GM12873 (cell line): ENCODE results near the gene LINGO4.

Source experiments
- TF ChIP-seq, protein P1 (sequence below): IDR thresholded peaks from 2 replicates; pipeline ENCODE4 v1.5.1; 2012; ENCODE audit warnings: low read depth, mild to moderate bottlenecking, moderate library complexity, low read length, control low read depth; ENCODE audit not compliant: insufficient read depth; ENCODE audit errors: missing control alignments

LINGO4 gene

DNA sequence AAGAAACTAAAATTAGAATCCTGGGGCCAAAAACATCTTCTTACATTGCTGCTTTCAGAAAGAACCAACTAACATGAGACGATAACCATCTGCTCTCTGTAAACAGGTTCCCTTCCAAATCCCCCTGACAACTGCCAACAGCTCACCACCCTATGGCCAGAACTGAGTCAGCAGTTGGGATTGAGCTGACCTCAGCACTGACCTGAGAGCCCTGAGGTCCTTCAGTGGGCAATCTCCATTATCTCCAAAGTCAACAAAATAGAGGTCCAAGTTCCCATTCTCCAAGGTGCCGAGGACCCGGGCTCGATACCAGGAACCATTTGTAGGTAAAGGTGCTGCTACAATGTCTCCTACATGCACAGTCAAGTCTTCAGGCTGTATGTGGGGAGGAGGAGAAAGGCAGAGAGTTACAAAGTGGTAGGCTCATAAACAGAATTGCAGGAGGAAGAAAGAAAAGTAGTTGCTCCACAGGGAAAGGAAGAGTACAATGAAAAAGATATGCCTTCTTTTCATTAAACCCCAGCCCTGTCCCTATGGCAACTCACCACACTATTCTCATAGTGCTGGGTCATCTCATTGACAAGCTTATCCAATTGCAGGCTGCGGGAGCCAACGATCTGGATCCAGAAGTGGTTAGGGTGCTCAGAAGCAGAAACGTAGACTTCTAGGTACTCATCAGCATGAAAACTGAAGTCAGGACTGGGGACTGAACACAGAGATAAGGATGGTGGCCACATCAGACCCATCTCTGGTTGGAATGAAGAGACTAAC is 29.1 kb downstream of the LINGO4 start:
- TF ChIP-seq, protein P1, sequence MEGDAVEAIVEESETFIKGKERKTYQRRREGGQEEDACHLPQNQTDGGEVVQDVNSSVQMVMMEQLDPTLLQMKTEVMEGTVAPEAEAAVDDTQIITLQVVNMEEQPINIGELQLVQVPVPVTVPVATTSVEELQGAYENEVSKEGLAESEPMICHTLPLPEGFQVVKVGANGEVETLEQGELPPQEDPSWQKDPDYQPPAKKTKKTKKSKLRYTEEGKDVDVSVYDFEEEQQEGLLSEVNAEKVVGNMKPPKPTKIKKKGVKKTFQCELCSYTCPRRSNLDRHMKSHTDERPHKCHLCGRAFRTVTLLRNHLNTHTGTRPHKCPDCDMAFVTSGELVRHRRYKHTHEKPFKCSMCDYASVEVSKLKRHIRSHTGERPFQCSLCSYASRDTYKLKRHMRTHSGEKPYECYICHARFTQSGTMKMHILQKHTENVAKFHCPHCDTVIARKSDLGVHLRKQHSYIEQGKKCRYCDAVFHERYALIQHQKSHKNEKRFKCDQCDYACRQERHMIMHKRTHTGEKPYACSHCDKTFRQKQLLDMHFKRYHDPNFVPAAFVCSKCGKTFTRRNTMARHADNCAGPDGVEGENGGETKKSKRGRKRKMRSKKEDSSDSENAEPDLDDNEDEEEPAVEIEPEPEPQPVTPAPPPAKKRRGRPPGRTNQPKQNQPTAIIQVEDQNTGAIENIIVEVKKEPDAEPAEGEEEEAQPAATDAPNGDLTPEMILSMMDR: no peak

DNA sequence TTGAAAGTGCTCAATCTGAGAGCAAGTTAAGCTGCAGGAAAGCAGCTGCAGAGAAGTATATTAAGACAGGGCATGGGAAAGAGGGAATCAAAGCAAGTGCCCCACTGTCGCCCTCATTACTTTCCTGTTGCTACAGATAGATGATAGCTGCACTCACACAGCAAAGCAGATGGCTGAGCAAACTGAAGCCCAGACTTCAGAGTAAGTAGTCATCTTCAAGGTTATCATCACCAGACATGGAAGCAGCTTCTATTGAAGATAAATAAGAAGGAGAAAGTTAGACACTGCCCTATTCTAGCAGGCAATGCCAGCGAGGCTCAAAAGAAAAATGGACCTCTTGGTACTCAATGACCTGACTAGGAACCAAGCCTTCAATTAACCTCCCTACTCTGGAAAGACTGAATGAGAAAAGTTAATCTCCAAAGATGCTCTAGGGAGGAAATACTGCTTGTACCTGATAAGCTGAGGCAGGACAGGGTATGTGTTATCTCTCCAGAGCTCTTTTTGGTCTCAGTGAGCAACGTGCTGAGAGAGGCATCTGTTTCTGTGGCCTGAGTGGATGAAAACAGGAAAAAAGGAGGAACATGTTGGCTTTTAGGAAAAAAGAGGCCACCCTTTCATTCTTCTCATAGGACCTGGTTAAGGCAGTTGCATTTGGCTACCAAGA is 30.8 kb downstream of the LINGO4 start:
- TF ChIP-seq, protein P1: no peak

DNA sequence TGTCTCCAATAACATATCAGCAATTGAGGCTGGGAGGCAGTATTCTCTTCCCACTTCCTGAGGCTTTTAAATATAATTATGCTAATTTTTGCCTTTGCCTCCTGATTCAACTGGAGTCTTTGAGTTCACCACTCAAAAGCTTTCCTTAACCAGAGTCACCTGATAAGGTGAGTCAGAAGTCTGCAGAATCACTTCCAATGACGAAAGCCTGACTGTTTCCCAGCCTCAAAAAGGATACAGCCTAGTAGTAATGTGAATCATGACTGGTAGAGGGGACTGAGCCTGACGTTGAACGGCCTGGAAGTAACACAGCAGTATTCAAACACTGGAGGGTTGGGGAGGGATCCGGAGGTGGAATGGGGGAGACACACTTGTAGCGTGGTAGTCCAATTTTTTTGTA is 31.5 kb downstream of the LINGO4 start:
- TF ChIP-seq, protein P1: no peak

DNA sequence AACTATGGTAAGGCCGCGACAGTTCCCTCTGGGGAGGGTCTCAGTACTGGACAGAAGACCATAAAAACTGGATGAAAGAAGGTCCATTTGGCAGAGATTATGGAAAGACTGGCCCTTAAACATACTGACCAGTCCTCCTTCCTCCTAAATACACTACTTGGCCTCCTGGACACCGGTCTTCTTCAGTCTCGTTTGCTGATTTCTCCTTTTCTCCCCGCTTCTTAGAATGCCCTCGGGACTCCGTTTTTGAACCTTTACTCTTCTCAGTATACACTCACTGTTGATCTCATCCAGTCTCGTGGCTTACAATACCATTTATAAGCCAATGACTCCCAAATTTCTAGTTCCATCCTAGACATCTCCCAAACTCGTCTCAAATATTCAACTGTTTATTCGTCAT is 41.2 kb downstream of the LINGO4 start:
- TF ChIP-seq, protein P1: no peak

DNA sequence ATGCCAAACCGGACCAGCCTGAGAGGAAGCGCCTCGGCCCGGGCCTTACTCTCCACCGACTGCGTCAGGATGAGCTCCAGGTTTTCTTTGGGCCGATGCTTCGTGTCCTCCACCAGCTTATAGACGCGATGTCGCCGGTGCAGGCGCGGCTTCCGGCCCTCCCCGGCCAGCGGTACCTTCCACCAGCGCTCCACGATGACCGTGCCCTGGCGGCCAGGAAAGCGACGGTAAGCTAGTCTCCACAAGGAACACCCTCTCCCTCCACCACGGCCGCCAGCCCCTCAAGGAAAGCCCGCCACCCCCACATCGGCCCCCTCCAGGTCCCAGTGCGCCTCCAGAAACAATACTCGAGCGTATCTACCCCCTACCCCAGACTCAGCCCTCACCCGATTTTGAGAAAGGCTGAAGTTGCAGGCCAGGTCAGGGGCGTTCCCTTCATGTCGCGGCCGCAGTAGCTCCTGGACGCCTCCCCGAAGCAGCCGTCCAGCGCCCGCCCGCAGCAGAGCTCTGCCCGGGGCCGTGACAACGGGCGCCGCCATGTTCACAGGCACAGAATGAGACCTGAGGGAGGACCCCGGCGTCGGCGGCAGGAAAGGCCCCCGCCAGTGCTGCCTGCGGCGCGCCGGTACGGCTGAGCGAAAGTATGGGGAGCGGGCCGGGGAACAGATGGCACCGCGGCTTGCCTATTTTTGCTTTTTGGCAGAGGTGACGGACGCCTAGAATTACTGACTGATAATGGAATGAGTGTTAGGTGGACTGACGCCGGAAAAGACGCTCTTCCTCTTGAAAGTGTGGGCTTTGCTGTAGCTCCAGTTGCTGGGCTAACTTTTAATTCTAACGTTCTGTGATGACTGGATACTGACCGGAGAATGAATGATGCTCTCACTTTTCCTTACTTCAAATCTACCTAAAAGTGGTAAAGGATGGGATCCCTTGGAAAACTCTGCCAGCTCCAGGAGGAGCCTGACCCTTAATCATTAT is 42.0 kb downstream of the LINGO4 start, which contains the start of gene MRPL9:
TSS of gene MRPL9 (minus strand) at position 556 of the 981 bp plus-strand sequence. CDS start at position 539, 17 bp downstream.
- TF ChIP-seq, protein P1: no peak

DNA sequence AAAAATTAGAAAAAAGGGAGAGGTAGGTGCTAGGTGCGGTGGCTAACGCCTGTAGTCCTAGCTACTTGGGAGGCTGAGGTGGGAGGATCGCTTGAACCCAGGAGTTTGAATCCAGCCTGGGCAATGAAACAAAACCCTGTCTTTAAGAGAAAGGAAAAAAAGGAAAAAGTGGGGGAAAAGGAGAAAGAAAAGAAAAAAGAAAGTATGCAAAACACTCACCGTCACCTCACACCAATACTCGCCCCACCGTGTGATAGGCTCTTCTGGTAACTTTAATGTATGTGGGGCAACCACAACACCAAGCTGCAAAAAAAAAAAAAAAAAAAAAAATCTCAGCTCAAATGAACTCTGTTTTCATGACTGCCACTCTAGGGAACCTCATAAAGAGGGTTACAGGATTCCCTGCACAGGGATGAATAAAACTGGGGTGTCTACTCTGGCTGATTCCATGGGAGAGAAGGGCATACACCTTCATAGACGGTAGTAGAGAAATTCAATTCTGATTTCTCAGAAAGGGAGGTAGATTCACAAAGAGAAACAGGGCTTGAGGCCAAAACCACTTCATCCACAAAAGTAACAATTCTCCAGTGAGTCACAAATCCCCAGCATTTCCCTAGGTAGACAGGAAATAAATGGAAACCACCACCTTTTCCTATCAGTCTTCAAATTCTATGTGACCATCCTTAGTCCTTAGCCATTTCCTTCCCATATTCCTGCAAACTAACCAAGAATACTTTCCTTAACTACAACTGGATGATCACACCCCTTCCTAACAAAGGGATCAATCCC is 44.4 kb downstream of the LINGO4 start:
- TF ChIP-seq, protein P1: no peak
